GM23338 (cell line): Measurements from ENCODE around the gene TADA2A.

Source experiments
- CTCF ChIP-seq, 2 experiments: fragments of 200-600 bp in 1 of 2; sonication (generic) in 1 of 2; conservative IDR thresholded peaks; 2 replicates each; pipeline versions ENCODE4 v1.5.1 to v1.6.1; 2016 to 2017; ENCODE audit warnings: antibody characterized with exemption in 2 of 2, low read depth in 2 of 2, mild to moderate bottlenecking in 2 of 2, moderate library complexity in 1 of 2
- EZH2 ChIP-seq: fragments of 200-600 bp; sonication (generic); IDR thresholded peaks from one replicate; pipeline ENCODE4 v1.8.0; 2017; ENCODE audit warnings: antibody characterized with exemption, mild to moderate bottlenecking, low read depth; ENCODE audit not compliant: unreplicated experiment
- EZH2phosphoT487 ChIP-seq: fragments of 200-600 bp; sonication (generic); IDR thresholded peaks from one replicate; pipeline ENCODE4 v1.8.1; 2018; ENCODE audit warnings: antibody characterized with exemption; ENCODE audit not compliant: unreplicated experiment
- POLR2AphosphoS5 ChIP-seq: IDR thresholded peaks from 2 replicates; pipeline ENCODE4 v1.6.1; 2016; ENCODE audit warnings: antibody characterized with exemption, low read depth
- REST ChIP-seq: IDR thresholded peaks from one replicate; pipeline ENCODE4 v1.6.1; 2018; ENCODE audit warnings: antibody characterized with exemption; ENCODE audit not compliant: unreplicated experiment
- TF ChIP-seq, protein P1 (sequence below): fragments of 250-450 bp; sonication (Bioruptor Pico); IDR thresholded peaks from 2 replicates; pipeline ENCODE4 v1.5.0; 2020; ENCODE audit warnings: mild to moderate bottlenecking, moderate library complexity

- TF ChIP-seq EZH2phosphoT487: no peak
- TF ChIP-seq EZH2: no peak
- TF ChIP-seq POLR2AphosphoS5: no peak
- TF ChIP-seq REST: no peak
- TF ChIP-seq CTCF (conservative IDR thresholded peaks at IDR 0.05; ENCODE audit: low read depth in 2 of 2): no peak
- TF ChIP-seq, protein P1, sequence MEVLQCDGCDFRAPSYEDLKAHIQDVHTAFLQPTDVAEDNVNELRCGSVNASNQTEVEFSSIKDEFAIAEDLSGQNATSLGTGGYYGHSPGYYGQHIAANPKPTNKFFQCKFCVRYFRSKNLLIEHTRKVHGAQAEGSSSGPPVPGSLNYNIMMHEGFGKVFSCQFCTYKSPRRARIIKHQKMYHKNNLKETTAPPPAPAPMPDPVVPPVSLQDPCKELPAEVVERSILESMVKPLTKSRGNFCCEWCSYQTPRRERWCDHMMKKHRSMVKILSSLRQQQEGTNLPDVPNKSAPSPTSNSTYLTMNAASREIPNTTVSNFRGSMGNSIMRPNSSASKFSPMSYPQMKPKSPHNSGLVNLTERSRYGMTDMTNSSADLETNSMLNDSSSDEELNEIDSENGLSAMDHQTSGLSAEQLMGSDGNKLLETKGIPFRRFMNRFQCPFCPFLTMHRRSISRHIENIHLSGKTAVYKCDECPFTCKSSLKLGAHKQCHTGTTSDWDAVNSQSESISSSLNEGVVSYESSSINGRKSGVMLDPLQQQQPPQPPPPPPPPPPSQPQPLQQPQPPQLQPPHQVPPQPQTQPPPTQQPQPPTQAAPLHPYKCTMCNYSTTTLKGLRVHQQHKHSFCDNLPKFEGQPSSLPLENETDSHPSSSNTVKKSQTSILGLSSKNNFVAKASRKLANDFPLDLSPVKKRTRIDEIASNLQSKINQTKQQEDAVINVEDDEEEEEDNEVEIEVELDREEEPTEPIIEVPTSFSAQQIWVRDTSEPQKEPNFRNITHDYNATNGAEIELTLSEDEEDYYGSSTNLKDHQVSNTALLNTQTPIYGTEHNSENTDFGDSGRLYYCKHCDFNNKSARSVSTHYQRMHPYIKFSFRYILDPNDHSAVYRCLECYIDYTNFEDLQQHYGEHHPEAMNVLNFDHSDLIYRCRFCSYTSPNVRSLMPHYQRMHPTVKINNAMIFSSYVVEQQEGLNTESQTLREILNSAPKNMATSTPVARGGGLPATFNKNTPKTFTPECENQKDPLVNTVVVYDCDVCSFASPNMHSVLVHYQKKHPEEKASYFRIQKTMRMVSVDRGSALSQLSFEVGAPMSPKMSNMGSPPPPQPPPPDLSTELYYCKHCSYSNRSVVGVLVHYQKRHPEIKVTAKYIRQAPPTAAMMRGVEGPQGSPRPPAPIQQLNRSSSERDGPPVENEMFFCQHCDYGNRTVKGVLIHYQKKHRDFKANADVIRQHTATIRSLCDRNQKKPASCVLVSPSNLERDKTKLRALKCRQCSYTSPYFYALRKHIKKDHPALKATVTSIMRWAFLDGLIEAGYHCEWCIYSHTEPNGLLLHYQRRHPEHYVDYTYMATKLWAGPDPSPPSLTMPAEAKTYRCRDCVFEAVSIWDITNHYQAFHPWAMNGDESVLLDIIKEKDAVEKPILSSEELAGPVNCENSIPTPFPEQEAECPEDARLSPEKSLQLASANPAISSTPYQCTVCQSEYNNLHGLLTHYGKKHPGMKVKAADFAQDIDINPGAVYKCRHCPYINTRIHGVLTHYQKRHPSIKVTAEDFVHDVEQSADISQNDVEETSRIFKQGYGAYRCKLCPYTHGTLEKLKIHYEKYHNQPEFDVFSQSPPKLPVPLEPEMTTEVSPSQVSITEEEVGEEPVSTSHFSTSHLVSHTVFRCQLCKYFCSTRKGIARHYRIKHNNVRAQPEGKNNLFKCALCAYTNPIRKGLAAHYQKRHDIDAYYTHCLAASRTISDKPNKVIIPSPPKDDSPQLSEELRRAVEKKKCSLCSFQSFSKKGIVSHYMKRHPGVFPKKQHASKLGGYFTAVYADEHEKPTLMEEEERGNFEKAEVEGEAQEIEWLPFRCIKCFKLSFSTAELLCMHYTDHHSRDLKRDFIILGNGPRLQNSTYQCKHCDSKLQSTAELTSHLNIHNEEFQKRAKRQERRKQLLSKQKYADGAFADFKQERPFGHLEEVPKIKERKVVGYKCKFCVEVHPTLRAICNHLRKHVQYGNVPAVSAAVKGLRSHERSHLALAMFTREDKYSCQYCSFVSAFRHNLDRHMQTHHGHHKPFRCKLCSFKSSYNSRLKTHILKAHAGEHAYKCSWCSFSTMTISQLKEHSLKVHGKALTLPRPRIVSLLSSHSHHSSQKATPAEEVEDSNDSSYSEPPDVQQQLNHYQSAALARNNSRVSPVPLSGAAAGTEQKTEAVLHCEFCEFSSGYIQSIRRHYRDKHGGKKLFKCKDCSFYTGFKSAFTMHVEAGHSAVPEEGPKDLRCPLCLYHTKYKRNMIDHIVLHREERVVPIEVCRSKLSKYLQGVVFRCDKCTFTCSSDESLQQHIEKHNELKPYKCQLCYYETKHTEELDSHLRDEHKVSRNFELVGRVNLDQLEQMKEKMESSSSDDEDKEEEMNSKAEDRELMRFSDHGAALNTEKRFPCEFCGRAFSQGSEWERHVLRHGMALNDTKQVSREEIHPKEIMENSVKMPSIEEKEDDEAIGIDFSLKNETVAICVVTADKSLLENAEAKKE (CRISPR knock-in tag): no peak
Observed at GRCh38 chr17:37391146-37391545, 15.5 kb upstream of the TADA2A start.
